DMS53 treated with DMSO at 0.1 percent for 48 hours (cell line): ENCODE results near the gene LDB2.
"Not testable (repeated sequence)": the region's sequence is repeated elsewhere in the genome, so short reads cannot be mapped to it uniquely, and the experiment has no call there.

Experiments used
- DNase-seq: peaks from one replicate; lab custom pipeline; 2025; ENCODE audit not compliant: unreplicated experiment; lab: John Stamatoyannopoulos, UW

Gene LDB2

DNA sequence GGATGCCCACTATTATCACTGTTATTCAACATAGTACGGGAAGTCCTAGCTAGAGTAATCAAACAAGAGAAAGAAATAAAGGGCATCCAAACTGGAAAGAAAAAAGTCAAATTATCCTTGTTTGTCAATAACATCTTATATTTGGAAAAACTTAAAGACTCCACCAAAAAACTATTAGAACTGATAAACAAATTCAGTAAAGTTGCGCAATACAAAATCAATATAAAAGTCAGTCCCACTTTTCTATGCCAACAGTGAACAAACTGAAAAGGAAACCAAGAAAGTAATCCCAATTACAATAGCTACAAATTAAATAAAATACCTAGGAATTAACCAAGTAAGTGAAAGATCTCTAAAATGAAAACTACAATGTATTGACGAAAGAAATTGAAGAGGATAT, 321.3 kb downstream of the LDB2 start:
- DNase-seq = no peak

DNA sequence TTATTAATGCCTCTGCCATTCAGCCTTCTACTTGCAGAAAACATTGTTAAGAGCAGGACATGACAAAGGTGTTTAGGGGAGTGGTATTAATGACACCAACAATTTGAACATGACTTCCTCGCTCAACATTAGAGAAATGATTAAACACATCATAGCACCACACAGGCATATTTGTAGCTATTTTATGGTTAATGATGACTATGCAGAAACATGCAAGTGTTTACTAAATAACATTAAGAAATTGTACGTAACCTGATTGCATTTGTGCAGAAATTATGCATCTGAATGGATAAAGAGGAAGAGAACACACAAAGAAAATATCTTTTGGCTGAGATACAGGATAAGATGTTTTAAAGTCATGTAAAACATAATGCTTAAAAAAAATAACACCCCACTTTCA, 323.5 kb downstream of the LDB2 start:
- no peak for DNase-seq

DNA sequence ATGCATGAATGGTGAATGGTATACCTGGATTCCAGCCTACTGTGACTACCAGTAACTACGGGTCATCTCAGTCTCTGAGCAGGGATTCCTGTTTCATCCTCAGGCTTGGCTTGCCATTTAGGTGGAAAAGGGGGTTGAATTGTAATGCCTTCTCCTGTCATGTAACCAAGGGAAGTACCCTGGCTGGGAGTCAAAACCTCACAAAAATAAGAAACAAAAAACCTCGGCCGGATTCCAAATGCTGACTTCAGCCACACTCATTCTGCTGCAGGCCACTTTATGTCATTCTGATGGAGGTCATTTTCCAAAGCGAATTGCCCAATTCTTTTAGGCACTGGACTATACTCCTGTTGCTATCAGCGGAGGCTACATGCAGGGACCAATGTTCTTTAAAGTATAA, 324.7 kb downstream of the LDB2 start:
- DNase-seq = no peak

DNA sequence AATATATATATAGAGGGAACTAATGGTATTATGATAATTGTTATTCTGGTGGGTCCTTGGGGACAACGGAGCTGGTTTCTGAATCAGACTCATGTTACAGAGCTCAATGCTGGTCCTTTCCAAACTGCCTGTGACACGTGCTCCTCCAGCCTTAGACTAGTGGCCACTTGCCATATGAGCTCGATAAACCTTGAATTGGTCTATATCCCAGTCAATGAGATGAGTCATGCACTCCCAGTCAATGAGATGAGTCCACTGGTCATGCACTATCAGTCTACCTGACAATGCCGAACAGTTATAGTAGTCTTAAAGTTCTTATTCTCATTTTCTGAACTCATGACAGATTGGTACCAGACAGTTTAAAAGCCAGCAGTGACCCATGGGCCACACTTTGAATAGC, 325.2 kb downstream of the LDB2 start:
- DNase-seq = no peak

DNA sequence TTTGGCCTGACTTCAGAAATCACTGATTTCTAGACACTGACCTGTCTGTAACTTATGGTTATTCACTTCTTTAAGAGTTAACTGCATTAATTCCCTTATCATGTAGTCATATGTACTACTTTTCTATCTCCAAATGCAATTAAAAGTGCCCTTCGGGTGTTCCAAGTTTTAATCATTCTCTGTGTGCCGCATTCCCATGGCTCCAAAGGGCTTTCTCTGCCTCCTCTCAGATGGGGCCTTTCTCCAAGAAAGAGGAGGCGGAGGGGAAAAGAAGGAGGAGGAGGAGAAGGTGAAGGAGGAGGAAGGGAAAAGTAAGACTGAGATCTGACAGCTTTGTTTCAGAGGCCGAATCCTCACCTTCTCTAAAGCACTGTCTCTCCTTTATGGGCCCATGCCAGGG, 325.8 kb downstream of the LDB2 start:
- no peak for DNase-seq

DNA sequence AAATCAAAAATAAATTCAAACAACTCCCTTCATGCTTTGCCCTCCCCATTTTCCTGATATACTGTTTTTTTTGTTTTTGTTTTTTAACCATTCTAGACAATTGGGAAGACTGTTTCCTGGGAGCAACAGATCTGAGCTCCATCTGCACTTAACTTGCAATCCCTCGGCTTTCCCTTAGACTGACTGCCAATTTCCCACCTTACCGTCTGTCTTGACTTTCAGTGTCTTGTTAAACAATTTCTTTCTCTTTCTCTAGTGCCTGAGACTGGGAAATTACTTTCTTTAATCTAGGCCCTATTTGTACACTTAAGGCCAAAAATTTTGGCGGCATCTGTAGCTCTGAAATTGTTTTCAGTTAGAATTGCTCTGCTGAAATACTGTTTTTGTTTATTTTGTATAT, 326.3 kb downstream of the LDB2 start:
- DNase-seq = no peak

DNA sequence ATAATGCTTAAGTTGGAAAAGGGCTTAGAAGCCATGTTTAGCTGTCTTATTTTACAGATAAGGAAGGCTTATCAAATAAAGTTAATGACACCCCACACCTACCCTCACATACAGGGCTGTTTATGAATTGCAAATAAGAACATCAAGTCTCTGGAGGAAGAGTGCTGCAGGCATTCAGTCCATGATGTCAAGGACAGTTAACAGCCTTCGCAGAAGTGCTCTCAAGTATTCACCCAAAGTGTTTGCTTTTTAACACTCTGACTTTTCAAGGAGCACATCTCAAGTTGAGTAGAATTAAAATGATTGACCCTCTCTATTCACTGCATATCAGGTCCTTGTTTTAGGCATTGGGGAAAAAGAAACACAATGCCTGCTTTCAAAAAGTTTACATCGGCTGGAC, 328.7 kb downstream of the LDB2 start:
- no peak for DNase-seq

DNA sequence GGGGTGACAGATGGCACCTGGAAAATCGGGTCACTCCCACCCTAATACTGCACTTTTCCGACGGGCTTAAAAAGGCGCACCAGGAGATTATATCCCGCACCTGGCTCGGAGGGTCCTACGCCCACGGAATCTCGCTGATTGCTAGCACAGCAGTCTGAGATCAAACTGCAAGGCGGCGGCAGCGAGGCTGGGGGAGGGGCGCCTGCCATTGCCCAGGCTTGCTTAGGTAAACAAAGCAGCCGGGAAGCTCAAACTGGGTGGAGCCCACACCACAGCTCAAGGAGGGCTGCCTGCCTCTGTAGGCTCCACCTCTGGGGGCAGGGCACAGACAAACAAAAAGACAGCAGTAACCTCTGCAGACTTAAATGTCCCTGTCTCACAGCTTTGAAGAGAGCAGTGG, 341.1 kb downstream of the LDB2 start:
- DNase-seq = not testable (repeated sequence)

DNA sequence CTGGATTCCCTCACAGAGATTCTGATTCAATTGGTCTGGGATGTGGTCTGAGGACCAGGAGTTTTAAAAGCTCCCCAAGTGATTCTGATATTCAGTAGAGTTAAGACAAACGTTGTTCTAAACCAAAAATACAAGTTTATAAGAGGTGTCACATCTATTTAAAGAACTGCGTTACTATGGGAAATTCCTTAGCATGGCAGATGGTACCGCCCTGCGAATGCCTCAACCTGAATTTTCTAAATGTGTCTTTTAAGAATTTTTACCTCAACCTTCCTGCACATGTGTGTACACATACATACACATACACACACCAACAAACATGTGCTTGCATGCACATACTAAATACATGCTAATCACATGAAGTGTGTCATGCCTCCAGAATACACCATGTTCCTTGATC, 343.3 kb downstream of the LDB2 start:
- DNase-seq = no peak

DNA sequence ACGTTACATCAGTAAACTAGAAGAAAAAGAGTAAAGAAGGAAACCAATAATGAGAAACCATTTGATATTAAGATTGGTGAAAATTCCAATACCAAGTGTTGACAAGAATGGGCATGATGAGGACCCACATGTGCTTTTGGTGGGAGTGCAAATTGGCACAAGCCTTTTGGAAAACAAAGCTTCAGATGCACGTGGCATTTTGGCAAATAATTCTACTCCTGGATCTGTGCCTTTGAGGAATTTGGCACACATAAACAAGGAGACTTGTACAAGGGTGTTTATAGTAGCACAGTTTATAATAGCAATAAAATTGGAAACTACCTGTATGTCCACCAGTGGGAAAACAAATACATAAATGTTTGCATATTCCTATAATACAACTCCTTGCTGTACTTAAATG, 347.9 kb downstream of the LDB2 start:
- no peak for DNase-seq

DNA sequence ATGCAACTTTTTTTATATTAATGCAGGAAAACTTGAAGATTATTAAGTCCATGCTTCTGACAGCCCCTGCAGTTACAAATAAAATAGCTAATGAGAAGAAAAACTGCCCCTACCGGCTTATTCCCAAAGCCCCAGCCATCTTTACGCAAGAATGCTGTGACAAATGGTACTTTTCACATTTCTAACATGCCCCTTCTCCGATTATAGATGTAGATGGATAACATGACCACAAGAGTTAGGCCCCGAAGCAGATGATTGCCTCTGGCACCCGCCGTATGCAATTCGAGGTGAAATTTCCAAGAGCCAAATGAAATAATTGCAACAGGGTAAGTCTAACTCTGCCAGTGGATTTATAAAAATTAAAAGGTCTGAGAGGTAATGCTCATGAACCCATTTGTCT, 352.8 kb downstream of the LDB2 start:
- no peak for DNase-seq

DNA sequence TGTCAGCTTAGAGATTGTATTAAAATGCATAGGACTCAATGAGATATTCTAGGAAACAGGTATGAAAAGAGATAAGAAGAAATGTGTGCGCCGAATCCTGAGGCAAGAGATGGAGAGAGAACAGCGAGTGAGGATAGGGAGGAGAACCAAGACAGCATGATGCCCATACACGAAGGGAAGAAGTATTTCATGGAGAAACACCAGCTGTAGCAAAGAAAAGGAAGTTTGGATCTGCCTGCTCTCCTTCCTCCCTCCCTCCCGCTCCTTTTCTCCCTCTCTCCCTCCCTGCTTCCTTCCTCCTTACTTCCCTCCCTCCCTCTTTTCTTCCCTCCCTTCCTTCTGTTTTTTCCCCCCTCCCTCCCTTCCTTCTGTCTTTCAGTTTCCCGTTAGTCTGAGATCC, 353.6 kb downstream of the LDB2 start:
- DNase-seq = no peak

DNA sequence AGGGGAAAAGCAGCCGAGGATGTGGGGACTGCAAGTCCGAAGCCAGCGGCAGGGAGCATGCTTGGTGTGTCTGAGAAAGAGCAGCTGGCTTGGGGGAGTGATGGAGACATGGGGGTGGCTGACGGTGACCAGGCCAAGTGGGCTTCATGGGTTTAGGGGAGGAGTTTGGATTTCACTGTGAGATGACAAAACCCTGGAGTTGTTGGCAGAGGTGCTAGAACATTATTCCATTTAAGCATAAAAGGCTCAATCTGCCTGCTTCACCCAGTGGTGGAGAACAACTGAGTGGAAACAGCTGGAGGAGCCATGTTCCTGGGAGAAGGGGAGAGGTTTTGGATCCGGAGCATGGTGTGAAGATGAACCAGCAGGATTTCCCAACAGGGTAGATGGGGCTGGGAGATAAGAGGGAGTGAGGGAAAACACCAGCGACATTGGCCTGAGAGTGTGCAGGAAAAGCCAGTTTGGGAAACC, 354.2 kb downstream of the LDB2 start:
- no peak for DNase-seq

DNA sequence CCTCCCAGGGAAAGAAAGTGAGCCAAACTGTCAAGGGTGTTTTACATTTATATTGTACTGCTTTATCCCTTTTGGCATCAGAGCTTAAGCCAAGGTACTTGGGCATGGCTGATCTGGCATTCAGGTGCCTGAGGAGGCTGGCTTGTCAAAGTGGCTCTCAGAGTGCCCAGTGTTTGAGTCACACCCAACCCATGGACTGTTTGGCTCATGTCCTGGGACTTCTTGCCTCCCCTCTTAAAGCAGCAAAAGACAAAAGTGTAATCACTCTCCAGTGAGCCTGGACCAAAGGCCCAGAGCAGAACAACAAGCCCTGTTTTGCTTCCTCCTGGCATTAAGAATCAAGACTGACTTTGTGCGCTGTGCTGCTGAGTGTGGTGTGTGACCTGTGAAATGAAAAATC, 360.5 kb downstream of the LDB2 start:
- DNase-seq = no peak

DNA sequence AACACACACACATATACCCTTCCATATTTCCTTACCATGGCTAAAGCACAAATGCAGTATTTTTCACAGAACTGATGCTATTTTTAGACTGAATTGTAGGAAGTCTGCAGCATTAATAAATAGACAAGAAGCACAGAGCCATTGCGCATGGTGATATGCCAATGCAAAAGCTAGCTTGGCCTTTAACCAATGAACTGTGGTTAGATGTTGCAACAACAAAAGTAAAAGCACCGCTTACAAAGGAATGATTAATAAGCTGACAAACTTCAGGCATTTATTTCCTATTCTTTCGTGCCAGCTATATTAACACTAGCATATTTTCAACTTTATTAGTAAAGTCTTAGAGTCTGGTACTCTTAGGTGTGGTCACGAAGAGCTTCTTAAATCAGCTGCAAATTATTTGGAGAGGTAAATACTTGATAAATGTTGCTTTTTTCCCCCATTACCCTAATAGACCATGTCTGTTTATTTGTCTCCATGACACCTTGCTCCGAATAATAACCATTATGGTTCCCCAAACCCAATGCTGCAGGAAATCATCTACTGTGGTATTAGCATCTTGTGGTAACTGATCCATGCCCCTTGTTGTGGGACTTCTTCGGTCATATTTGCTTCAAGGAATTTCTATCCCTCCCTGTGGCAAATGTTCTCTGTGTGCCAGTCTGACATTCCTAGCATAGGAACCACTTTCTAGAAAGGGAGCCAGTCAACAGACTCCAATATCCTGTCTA, 366.0 kb downstream of the LDB2 start:
- no peak for DNase-seq

DNA sequence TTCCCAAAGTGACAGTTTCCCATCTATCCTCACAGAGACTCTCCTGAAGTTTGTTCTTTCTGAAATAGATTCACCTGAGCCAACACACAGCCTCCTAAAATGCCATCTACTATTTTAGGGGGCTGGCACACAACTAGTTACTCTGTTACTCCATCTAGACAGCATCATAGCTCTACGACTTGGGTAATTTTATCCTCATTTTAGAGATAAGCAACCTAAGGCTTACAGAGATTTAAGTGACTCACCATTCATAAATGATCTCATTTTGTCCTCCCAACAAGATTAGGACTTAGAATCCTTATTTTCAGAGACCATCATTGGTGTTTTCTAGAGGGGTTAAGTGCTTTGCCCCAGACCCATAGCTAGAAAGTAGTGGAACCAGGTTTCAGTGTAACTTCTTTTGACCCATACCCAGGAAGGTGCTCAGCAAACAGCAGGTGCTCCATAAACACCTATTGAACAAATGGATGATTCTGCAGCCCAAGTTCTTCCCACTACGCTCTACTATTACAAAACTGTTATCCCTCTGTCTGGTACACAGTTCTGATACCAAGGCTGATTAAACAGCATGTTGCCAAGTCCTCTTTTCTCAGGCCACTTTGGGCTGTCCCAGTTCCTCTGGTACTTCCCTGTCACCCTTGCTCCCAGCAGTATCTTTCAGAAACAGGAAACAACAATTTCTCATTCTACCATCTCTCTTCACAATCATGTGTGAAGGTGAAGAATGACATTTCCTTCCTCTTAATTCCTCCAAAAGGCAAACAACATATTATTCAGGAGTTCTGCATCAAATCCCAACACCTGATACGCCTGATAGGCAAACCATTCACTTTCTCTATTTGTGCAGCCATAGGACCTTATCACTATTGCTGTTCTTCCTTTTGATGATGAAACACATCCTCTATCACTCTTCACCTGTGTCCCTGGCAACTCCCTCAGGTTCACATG, 367.5 kb downstream of the LDB2 start:
- no peak for DNase-seq

DNA sequence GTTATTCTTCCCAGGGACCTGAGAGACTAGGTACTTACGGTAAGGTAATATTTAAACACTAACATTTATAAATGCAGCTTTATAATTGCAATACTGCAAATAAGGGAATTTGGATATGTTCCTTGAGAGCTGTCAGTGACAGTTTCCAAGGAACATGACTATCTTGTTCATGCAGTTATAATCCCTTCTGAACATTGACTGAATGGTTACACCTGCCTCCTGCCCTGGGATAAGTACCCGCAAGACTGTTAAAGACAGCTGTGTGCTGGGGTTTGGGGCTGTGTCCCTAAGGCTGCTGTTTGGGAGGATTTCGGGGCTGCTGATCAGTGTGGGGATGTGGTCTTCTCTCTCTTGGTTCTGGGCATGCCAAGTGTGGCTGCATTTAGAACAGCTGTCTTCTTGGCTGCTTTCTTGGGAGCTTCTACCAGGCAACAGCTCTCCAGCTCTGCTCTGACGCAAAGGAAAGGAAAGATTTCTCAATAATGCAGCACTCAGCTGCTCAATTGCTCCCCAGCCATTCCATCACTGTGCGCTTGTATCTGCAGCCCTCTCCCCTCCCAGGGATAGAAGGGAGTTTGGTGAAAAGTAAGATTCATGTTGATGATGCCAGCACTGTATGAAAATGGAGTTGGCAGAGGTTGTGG, 373.4 kb downstream of the LDB2 start:
- DNase-seq = no peak

DNA sequence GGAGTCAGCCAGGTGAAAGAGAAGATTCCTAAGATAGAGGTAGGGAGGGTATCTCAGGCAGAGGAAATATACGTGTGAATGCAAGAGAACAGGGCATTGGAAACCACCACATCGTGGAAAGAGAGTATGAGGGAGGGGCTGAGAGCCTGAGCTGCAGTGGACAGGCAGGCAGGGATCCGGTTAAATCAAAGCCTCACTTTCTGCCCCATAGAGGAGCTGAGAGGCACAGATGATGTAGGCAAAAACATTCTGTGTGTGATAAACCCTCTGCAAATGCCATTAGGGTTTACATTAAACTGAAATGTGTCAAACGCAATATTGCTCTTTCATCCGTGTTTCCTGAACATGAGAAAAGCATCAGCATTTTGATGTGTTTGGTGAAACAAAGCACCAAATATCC, 374.0 kb downstream of the LDB2 start:
- DNase-seq = no peak

DNA sequence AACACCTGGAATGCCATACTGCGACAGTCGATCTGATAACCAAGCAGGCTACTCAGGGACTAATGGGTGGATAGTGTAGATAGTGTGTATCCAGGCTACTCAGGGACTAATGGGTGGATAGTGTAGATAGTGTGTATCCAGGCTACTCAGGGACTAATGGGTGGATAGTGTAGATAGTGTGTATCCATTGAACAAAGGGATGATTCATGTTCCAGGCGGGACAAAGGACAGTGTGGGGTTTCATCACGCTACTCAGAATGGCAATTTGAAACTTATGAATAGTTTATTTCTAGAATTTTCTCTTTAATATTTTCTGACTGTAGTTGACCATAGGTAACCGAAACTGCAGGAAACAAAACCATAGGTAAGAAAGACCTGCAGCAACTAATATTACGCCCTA, 374.9 kb downstream of the LDB2 start:
- not testable (repeated sequence) for DNase-seq

DNA sequence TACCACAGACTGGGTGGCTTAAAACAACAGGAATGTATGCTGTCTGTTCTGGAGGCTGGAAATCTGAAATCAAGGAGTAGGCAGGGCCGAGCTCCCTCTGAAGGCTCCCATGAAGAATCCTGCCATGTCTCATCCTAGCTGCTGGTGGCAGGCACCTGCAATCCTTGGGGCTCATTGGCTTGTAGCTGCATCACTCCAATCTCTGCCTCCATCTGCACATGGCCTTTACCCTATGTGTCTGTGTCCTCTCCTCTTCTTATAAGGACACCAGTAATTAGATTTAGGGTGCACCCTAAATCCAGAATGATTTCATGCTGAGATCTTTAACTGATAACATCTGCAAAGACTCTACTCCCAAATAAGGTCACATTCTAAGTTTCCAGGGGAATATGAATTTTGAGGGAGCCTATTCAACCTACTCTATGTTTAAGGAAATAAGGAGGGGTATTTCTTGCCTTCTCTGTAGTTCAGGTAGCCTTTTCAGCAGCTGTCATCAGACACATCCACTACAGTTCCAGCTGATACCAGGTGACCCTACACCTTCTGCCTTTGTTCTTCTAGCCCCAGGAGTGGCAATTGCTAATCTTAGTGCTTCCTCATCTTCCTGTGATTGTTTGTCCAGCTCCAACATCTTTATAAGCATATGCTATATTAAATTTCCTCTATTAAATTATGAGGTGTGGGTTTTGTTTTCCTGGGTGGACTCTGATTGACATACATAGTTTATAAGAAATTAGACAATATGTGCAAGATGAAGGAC, 377.1 kb downstream of the LDB2 start:
- no peak for DNase-seq

DNA sequence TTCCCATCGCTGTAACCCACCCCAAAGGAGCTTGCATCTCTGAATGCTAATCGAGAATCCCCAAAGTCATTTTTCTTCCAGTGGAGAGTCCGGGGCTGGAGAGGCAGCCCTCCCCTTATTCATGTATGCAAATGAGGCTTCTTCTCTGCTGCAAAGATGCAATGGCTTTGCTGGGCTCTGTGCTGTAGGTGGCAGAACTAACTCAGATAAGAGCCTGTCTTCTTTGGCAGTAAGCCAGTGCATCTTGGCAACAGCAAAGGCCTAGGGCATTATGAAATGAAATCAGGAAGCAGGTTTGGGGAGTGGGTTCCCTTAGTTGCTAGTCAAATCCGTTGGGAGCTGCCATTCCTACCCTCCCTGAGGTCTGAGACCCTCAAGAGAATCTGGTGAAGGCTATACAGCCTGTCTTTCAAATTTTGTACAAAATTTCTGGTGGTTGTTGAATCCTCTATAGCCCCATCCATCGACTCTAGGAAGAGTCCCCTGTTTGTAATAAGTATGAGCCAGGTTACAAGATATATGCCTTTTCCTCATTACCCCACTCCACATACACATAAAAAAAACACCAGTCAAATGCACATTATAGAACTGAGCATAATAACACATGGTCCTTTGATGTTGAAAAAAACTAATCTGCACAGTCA, 381.5 kb downstream of the LDB2 start:
- DNase-seq = no peak
